ENCODE data around the gene WNK2.

Gene WNK2

DNA sequence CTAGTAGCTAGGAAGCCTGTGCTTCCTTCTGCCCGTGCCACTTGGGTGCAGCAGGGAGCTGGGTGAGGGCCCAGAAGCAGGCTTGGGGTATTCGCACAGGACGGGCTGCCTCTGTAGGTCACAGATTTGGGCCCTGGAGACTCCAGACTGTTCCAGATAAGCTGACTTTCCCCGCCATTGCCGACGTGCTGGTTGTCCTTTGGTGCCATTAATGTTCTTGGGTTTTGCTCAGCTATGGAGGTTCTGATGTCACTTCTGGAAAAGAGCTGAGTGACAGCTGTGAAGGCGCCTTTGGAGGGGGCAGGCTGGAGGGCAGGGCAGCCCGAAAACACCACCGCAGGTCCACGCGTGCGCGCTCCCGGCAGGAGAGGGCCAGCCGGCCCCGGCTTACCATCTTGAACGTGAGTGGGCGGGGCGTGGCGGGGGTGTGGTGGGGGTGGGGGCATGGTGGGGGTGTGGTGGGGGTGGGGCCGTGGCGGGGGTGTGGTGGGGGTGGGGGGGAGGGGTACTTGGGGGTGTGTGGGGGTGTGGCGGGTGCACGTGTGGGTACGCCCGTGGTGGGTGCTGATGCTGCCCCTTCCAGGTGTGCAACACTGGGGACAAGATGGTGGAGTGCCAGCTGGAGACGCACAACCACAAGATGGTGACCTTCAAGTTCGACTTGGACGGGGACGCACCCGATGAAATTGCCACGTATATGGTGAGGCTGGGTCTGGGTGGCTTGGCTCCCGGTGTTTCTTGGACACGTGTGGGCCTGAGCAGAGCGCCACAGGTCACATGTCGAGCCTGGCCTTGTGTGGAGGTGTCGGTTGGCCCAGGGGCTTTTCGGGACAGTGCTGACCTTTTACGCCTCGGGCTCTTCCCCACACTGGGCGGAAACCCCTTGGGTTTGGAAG, 79.6 kb downstream of the WNK2 start:
- Histone ChIP-seq H3K4me3 (ENCODE audit: low read length) (no peak overlapping the region), H3K9ac (ENCODE audit: low read depth, low read length) (no peak overlapping the region), H3K4me2 (ENCODE audit: low read length) (no peak overlapping the region), H3K36me3 (ENCODE audit: insufficient read depth, low read length) (no peaks in the 10 kb centered on the region), H3K4me1 (ENCODE audit: control insufficient read depth, insufficient read depth, low read length) (no peaks in the 10 kb centered on the region), H3K27me3 (ENCODE audit: control insufficient read depth, insufficient read depth, low read length) (peaks cover 22% of the 10 kb centered on the region), H3K9me3 (replicated peaks; ENCODE audit: low read length) (no peaks in the 10 kb centered on the region)

- Histone ChIP-seq H3K27me3 (ENCODE audit: control insufficient read depth, insufficient read depth, low read length) (peaks cover 22% of the 10 kb centered on the region), H3K9ac (ENCODE audit: low read depth, low read length) (no peak overlapping the region), H3K36me3 (ENCODE audit: insufficient read depth, low read length) (no peaks in the 10 kb centered on the region), H3K4me3 (ENCODE audit: low read length) (no peak overlapping the region), H3K9me3 (replicated peaks; ENCODE audit: low read length) (no peaks in the 10 kb centered on the region), H3K4me1 (ENCODE audit: control insufficient read depth, insufficient read depth, low read length) (no peaks in the 10 kb centered on the region), H3K4me2 (ENCODE audit: low read length) (no peak overlapping the region)
These were observed 80.6 kb downstream of the WNK2 start for GRCh38 chr9:93264338-93265125.

DNA sequence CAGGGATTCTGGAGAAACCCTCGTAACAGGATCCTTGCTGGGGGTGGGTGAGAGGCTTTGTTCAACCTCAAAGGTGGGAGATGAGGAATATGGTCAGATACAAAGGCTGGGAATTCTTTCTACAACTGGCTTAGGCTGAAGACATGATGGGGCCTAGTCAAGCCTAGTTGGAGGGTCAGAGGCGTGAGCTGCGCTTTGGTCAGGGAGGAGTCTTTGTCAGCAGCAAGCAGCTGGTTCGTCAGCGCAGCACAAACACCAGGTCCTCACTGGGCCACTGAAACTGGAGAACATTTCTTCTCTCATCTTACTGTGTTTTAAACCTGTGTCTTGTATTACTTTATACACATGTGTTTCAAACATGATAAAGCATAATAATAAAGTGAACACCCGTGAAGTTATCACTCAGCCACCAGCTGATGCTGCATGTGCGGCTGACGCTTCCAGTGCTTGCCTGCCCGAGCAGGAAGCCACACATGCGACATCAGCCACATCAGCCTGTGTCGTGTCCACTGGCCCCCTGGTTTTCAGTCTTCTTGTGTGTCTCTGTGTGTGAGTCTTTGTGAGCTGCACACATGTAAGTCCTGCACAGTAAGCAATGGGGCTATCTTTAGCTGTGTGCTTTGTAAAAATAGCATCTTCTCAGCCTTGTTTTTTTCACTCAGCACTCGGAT, 81.5 kb downstream of the WNK2 start:
- Histone ChIP-seq H3K9ac (ENCODE audit: low read depth, low read length) (no peak overlapping the region), H3K9me3 (replicated peaks; ENCODE audit: low read length) (no peaks in the 10 kb centered on the region), H3K4me2 (ENCODE audit: low read length) (no peak overlapping the region), H3K4me3 (ENCODE audit: low read length) (no peak overlapping the region), H3K4me1 (ENCODE audit: control insufficient read depth, insufficient read depth, low read length) (no peaks in the 10 kb centered on the region), H3K27me3 (ENCODE audit: control insufficient read depth, insufficient read depth, low read length) (peaks cover 19% of the 10 kb centered on the region), H3K36me3 (ENCODE audit: insufficient read depth, low read length) (no peaks in the 10 kb centered on the region)

DNA sequence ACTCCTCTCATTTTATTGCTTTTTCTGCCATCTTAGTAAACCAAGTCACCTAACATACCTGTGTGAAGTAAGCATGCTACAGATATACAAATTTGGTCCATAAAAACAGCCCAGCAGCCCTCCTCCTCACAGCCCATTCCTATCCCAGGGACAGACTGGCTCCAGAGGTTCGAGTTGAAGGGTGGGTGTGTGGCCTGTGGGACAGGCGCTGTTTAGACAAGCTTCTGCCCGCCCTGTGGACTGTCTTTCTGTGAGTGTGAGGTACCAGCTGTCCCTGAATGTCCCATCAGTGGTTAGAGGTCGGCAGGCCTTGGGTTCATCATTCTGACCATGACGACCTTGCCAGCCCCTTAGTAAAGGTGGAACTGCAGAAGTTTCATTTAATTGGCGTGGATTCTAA, 82.0 kb downstream of the WNK2 start:
- Histone ChIP-seq H3K4me1 (ENCODE audit: control insufficient read depth, insufficient read depth, low read length) (no peaks in the 10 kb centered on the region), H3K36me3 (ENCODE audit: insufficient read depth, low read length) (no peaks in the 10 kb centered on the region), H3K4me2 (ENCODE audit: low read length) (no peak overlapping the region), H3K27me3 (ENCODE audit: control insufficient read depth, insufficient read depth, low read length) (peaks cover 19% of the 10 kb centered on the region), H3K4me3 (ENCODE audit: low read length) (no peak overlapping the region), H3K9me3 (replicated peaks; ENCODE audit: low read length) (no peaks in the 10 kb centered on the region), H3K9ac (ENCODE audit: low read depth, low read length) (no peak overlapping the region)

- Histone ChIP-seq H3K4me1 (ENCODE audit: control insufficient read depth, insufficient read depth, low read length) (no peaks in the 10 kb centered on the region), H3K9me3 (replicated peaks; ENCODE audit: low read length) (no peaks in the 10 kb centered on the region), H3K27me3 (ENCODE audit: control insufficient read depth, insufficient read depth, low read length) (peaks cover 19% of the 10 kb centered on the region), H3K9ac (ENCODE audit: low read depth, low read length) (no peak overlapping the region), H3K36me3 (ENCODE audit: insufficient read depth, low read length) (no peaks in the 10 kb centered on the region), H3K4me3 (ENCODE audit: low read length) (no peak overlapping the region), H3K4me2 (ENCODE audit: low read length) (no peak overlapping the region)
These were observed 82.6 kb downstream of the WNK2 start for GRCh38 chr9:93266521-93267001.

DNA sequence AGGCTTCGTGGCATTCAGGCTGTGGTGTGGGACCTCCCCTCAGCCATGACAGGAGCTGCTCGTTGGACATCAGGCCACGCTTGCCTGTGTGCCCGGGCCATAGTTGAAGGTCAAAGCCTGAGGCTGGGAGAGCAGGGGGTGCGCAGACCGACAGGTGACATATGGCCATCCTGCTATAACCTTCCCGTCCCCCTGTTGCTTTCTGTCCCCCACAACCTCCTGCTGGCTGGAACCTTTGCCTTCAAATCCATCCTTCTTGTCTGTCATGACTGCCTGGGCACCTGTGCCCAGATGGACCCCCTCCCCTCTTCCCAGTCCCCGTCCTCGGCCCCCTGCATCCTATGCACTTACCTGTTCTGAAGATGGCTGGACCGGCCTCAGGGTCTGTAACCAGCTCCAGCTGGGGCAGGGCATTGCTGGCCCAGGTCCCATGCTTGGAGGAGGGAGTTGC, 83.2 kb downstream of the WNK2 start:
- no peaks in the 10 kb centered on the region for H3K9me3 ChIP-seq (replicated peaks; ENCODE audit: low read length)
- H3K36me3 ChIP-seq (ENCODE audit: insufficient read depth, low read length), result no peaks in the 10 kb centered on the region

DNA sequence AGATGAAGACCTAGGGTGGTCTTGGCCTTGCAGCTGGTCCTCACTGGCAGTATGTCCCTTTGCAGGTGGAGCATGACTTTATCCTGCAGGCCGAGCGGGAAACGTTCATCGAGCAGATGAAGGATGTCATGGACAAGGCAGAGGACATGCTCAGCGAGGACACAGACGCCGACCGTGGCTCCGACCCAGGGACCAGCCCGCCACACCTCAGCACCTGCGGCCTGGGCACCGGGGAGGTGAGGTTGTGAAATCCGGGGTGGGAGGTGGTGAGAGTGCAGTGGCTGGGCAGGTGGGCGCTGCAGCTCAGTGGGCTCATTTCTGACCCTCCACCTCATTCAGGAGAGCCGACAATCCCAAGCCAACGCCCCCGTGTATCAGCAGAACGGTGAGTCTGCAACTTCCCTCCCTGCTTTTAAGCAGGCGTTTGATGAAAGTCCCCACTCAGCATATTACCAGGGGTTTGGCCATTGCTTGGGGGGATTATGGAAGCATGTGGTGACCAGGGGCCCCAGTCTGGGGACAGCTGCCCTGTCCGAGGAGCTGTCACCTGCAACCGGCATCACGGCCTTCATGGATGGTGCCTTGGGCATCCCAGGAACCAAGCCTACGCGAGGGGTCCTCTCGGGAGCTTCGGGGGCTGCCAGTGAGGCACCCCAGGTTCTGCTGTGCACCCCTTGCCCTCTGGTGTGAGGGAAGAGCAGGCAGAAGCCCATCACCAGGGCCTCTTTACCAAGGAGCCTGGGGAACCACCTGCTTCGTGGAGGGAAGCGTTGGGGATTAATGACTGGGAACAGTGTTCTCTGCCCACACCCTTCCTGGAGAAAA, 84.0 kb downstream of the WNK2 start:
- Histone ChIP-seq H3K36me3 (ENCODE audit: insufficient read depth, low read length) (no peaks in the 10 kb centered on the region), H3K27me3 (ENCODE audit: control insufficient read depth, insufficient read depth, low read length) (peaks cover 19% of the 10 kb centered on the region), H3K4me2 (ENCODE audit: low read length) (no peak overlapping the region), H3K4me3 (ENCODE audit: low read length) (no peak overlapping the region), H3K9me3 (replicated peaks; ENCODE audit: low read length) (no peaks in the 10 kb centered on the region), H3K9ac (ENCODE audit: low read depth, low read length) (no peak overlapping the region), H3K4me1 (ENCODE audit: control insufficient read depth, insufficient read depth, low read length) (no peaks in the 10 kb centered on the region)

More for the DNA sequence above, 83.2 kb downstream of the WNK2 start:
- Histone ChIP-seq H3K4me2 (ENCODE audit: low read length) (no peak overlapping the region), H3K9ac (ENCODE audit: low read depth, low read length) (no peak overlapping the region), H3K4me3 (ENCODE audit: low read length) (no peak overlapping the region), H3K27me3 (ENCODE audit: control insufficient read depth, insufficient read depth, low read length) (peaks cover 19% of the 10 kb centered on the region), H3K4me1 (ENCODE audit: control insufficient read depth, insufficient read depth, low read length) (no peaks in the 10 kb centered on the region)

DNA sequence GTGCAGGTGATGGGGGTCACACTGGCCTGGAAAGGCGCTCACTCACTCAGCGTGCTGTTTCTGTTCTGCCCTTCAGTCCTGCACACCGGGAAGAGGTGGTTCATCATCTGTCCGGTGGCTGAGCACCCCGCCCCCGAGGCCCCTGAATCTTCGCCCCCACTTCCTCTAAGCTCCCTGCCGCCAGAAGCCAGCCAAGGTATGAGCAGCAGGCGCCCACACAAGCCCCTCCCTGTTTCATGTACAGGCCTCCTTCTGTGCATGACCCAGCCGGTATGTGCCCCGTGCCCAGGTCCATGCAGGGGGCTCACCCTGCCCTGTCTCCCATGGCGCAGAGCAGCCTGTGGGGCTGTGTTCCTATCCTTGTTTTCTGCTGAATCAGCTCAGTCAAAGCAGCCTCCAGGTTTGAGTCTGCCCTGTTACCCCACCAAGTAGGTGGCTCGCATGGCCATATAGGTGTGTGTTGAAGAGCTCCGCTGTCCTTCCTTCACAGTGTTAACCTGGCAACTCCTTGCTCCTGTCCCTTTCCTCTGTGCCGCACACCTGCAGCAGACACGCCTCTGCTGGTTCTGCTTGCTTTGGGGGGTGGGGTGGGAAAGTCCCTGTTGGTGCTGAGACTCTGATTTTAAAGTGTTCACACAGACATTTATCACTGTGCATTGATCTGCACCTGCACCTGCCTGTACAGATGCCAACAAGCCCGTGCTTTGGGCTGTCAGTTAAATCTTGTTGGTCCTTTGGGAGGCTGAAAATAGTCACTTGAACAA, 84.8 kb downstream of the WNK2 start:
- no peaks in the 10 kb centered on the region for H3K9me3 ChIP-seq (replicated peaks; ENCODE audit: low read length)
- no peak overlapping the region for H3K4me2 ChIP-seq (ENCODE audit: low read length)
- H3K4me1 ChIP-seq (ENCODE audit: control insufficient read depth, insufficient read depth, low read length), result no peaks in the 10 kb centered on the region
- H3K4me3 ChIP-seq (ENCODE audit: low read length), result no peak overlapping the region
- no peak overlapping the region for H3K9ac ChIP-seq (ENCODE audit: low read depth, low read length)
- peaks cover 19% of the 10 kb centered on the region for H3K27me3 ChIP-seq (ENCODE audit: control insufficient read depth, insufficient read depth, low read length)
- H3K36me3 ChIP-seq (ENCODE audit: insufficient read depth, low read length), result no peaks in the 10 kb centered on the region

DNA sequence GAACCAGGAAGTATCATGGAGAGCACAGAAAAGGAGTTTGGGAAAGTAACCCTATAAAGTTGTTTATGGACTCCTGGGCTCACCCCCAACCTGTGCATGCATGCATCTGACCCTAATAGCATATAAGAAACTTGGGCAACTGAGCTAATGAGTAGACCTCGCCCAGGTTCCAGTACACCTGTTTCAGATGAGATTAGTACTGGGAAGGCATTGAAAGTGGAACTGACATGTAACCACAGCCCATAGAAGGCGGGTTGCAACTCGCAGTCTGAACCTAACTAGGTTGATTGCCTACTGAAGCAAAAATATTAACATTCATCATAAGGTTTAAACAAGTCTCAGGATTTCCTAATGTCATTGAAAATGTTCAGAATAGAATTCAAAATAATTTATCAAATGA, 87.0 kb downstream of the WNK2 start:
- no peak overlapping the region for H3K4me2 ChIP-seq (ENCODE audit: low read length)
- H3K4me3 ChIP-seq (ENCODE audit: low read length), result no peak overlapping the region
- no peaks in the 10 kb centered on the region for H3K9me3 ChIP-seq (replicated peaks; ENCODE audit: low read length)
- H3K27me3 ChIP-seq (ENCODE audit: control insufficient read depth, insufficient read depth, low read length), result peaks cover 4% of the 10 kb centered on the region
- H3K36me3 ChIP-seq (ENCODE audit: insufficient read depth, low read length), result no peaks in the 10 kb centered on the region
- H3K4me1 ChIP-seq (ENCODE audit: control insufficient read depth, insufficient read depth, low read length), result no peaks in the 10 kb centered on the region
- no peak overlapping the region for H3K9ac ChIP-seq (ENCODE audit: low read depth, low read length)

- H3K27me3 ChIP-seq (ENCODE audit: control insufficient read depth, insufficient read depth, low read length), result peaks cover 38% of the 10 kb centered on the region
- H3K4me3 ChIP-seq (ENCODE audit: low read length), result no peak overlapping the region
- H3K9ac ChIP-seq (ENCODE audit: low read depth, low read length), result no peak overlapping the region
- H3K4me1 ChIP-seq (ENCODE audit: control insufficient read depth, insufficient read depth, low read length), result no peaks in the 10 kb centered on the region
- H3K4me2 ChIP-seq (ENCODE audit: low read length), result no peak overlapping the region
- no peaks in the 10 kb centered on the region for H3K9me3 ChIP-seq (replicated peaks; ENCODE audit: low read length)
- no peaks in the 10 kb centered on the region for H3K36me3 ChIP-seq (ENCODE audit: insufficient read depth, low read length)
These were observed 93.0 kb downstream of the WNK2 start for GRCh38 chr9:93276973-93277372.

Data from skeletal muscle satellite cell (primary cell).